ENCODE measurements around the gene MAPK8IP3. TPM values are rescaled to one million over a fixed set of nuclear protein-coding genes. Genes with fewer than 3 reads are reported as not detected.

Gene MAPK8IP3
- total and polyA plus RNA-seq, 2 donors from 2014 or later, result 10.6 to 67.7 TPM

DNA sequence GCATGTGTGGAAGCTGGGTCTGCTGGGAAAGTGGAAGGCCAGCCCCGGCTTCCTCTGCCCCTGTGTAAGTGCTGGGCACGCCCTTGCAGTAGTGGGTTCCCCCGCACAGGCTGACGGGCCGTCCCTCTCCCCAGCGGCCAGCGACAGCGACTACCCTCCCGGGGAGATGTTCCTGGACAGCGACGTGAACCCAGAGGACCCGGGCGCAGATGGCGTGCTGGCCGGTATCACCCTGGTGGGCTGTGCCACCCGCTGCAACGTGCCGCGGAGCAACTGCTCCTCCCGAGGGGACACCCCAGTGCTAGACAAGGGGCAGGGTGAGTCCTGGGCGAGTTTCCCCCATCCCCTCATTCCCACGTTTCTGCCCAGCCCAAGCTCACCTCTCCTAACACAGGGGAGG lies 59.8 kb downstream of the MAPK8IP3 start:
- Histone ChIP-seq H3K27me3 (ENCODE audit: control insufficient read depth, insufficient read depth, low read length) (no peaks in the 10 kb centered on the region), H3K9ac (ENCODE audit: low read length in 3 of 3) (no peak overlapping the region), H3K4me3 (ENCODE audit: low read length in 3 of 3) (no peak overlapping the region), H3K36me3 (ENCODE audit: control insufficient read depth in 2 of 3, insufficient read depth in 3 of 3, low read length in 3 of 3) (peaks cover 0 to 14% (median 7%) of the 10 kb centered on the region in 3 donors), H3K27ac (ENCODE audit: low read depth in 2 of 2, low read length in 2 of 2) (no peak overlapping the region), H3K9me3 (ENCODE audit: control insufficient read depth in 2 of 3, insufficient read depth in 1 of 3, low read length in 3 of 3) (no peaks in the 10 kb centered on the region), H3K4me1 (ENCODE audit: control insufficient read depth in 2 of 3, insufficient read depth in 2 of 3, low read depth in 1 of 3, low read length in 3 of 3) (peaks cover 0 to 4% (median 0%) of the 10 kb centered on the region in 3 donors)
- FAIRE-seq (no peak), DNase-seq (peak in 1 of 5 donors; percentile 36)
- intact Hi-C loops (cut with DNase I), result no loop called here
- TF ChIP-seq, protein P1, sequence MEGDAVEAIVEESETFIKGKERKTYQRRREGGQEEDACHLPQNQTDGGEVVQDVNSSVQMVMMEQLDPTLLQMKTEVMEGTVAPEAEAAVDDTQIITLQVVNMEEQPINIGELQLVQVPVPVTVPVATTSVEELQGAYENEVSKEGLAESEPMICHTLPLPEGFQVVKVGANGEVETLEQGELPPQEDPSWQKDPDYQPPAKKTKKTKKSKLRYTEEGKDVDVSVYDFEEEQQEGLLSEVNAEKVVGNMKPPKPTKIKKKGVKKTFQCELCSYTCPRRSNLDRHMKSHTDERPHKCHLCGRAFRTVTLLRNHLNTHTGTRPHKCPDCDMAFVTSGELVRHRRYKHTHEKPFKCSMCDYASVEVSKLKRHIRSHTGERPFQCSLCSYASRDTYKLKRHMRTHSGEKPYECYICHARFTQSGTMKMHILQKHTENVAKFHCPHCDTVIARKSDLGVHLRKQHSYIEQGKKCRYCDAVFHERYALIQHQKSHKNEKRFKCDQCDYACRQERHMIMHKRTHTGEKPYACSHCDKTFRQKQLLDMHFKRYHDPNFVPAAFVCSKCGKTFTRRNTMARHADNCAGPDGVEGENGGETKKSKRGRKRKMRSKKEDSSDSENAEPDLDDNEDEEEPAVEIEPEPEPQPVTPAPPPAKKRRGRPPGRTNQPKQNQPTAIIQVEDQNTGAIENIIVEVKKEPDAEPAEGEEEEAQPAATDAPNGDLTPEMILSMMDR (IDR thresholded peaks at IDR 0.05; ENCODE audit: borderline replicate concordance, extremely low read depth, insufficient read depth), result no peak

DNA sequence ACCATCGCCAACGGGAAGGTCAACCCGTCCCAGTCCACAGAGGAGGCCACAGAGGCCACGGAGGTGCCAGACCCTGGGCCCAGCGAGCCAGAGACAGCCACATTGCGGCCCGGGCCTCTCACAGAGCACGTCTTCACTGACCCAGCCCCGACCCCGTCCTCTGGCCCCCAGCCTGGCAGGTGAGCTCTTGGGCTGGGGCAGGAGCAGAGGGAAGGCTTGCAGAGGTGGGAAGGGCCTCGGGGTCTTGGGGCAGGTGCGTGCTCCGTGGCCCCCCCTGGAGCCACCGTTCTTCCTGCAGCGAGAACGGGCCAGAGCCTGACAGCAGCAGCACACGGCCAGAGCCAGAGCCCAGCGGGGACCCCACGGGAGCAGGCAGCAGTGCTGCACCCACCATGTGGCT lies 60.2 kb downstream of the MAPK8IP3 start:
- no peak overlapping the region for H3K4me3 ChIP-seq (ENCODE audit: low read length in 3 of 3)
- no peaks in the 10 kb centered on the region for H3K9me3 ChIP-seq (ENCODE audit: control insufficient read depth in 2 of 3, insufficient read depth in 1 of 3, low read length in 3 of 3)
- no peak for DNase-seq
- H3K4me1 ChIP-seq (ENCODE audit: control insufficient read depth in 2 of 3, insufficient read depth in 2 of 3, low read depth in 1 of 3, low read length in 3 of 3), result peaks cover 0 to 4% (median 0%) of the 10 kb centered on the region in 3 donors
- peaks cover 0 to 14% (median 7%) of the 10 kb centered on the region in 3 donors for H3K36me3 ChIP-seq (ENCODE audit: control insufficient read depth in 2 of 3, insufficient read depth in 3 of 3, low read length in 3 of 3)
- TF ChIP-seq, protein P1 (IDR thresholded peaks at IDR 0.05; ENCODE audit: borderline replicate concordance, extremely low read depth, insufficient read depth), result no peak
- no peak overlapping the region for H3K27ac ChIP-seq (ENCODE audit: low read depth in 2 of 2, low read length in 2 of 2)
- H3K27me3 ChIP-seq (ENCODE audit: control insufficient read depth, insufficient read depth, low read length), result no peaks in the 10 kb centered on the region
- intact Hi-C loops (cut with DNase I), result no loop called here
- no peak for FAIRE-seq
- no peak overlapping the region for H3K9ac ChIP-seq (ENCODE audit: low read length in 3 of 3)

DNA sequence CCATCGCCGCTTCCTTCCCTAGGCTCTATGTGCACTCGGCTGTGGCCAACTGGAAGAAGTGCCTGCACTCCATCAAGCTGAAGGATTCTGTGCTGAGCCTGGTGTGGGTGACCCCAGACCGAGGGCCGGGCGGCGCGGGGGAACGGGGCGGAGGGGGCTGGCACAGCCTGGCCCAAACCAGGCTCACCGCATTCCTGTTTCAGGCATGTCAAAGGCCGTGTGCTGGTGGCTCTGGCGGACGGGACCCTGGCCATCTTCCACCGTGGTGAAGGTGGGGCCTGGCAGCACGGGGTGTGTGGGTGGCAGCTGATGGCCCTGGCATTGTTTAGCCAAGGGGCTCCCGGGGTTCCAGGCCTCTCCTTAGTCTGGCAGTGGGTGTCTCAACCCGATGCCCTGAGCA lies 60.7 kb downstream of the MAPK8IP3 start:
- no peak overlapping the region for H3K9ac ChIP-seq (ENCODE audit: low read length in 3 of 3)
- H3K9me3 ChIP-seq (ENCODE audit: control insufficient read depth in 2 of 3, insufficient read depth in 1 of 3, low read length in 3 of 3), result no peaks in the 10 kb centered on the region
- H3K27me3 ChIP-seq (ENCODE audit: control insufficient read depth, insufficient read depth, low read length), result no peaks in the 10 kb centered on the region
- H3K27ac ChIP-seq (ENCODE audit: low read depth in 2 of 2, low read length in 2 of 2), result no peak overlapping the region
- TF ChIP-seq, protein P1 (IDR thresholded peaks at IDR 0.05; ENCODE audit: borderline replicate concordance, extremely low read depth, insufficient read depth), result no peak
- peaks cover 0 to 14% (median 7%) of the 10 kb centered on the region in 3 donors for H3K36me3 ChIP-seq (ENCODE audit: control insufficient read depth in 2 of 3, insufficient read depth in 3 of 3, low read length in 3 of 3)
- peaks cover 0 to 4% (median 0%) of the 10 kb centered on the region in 3 donors for H3K4me1 ChIP-seq (ENCODE audit: control insufficient read depth in 2 of 3, insufficient read depth in 2 of 3, low read depth in 1 of 3, low read length in 3 of 3)
- no peak overlapping the region for H3K4me3 ChIP-seq (ENCODE audit: low read length in 3 of 3)
- peak in 1 of 5 donors; percentile 32 for DNase-seq
- FAIRE-seq, result no peak
- intact Hi-C loops (cut with DNase I), result no loop called here

Measured in kidney (tissue), 14 donors.